ENCODE results near the gene VRK1.

Gene VRK1

GRCh38 chr14:96903444-96904023 is 106.4 kb downstream of the VRK1 start:
- no peak for DNase-seq (ENCODE audit: low spot score in 2 of 2)
- no peaks in the 10 kb centered on the region for H3K27me3 Mint-ChIP-seq
- ATAC-seq (replicated peaks; ENCODE audit: extremely low read depth, poor library complexity, severe bottlenecking) = no peak
- no peak overlapping the region for H3K4me3 Mint-ChIP-seq
- no peak overlapping the region for H3K27ac Mint-ChIP-seq (ENCODE audit: low read depth)
- H3K9me3 Mint-ChIP-seq = peaks cover 5% of the 10 kb centered on the region
- H3K4me1 Mint-ChIP-seq = no peaks in the 10 kb centered on the region
- H3K36me3 Mint-ChIP-seq (ENCODE audit: insufficient read depth) = no peaks in the 10 kb centered on the region

- H3K27ac Mint-ChIP-seq (ENCODE audit: low read depth) = no peak overlapping the region
- H3K36me3 Mint-ChIP-seq (ENCODE audit: insufficient read depth) = no peaks in the 10 kb centered on the region
- H3K9me3 Mint-ChIP-seq = peaks cover 6% of the 10 kb centered on the region
- DNase-seq (ENCODE audit: low spot score in 2 of 2) = no peak
- H3K27me3 Mint-ChIP-seq = no peaks in the 10 kb centered on the region
- H3K4me3 Mint-ChIP-seq = no peak overlapping the region
- no peaks in the 10 kb centered on the region for H3K4me1 Mint-ChIP-seq
- ATAC-seq (replicated peaks; ENCODE audit: extremely low read depth, poor library complexity, severe bottlenecking) = no peak
Observed at GRCh38 chr14:96904201-96904600, 107.0 kb downstream of the VRK1 start.

- H3K27me3 Mint-ChIP-seq = no peaks in the 10 kb centered on the region
- H3K9me3 Mint-ChIP-seq = peaks cover 15% of the 10 kb centered on the region
- no peak overlapping the region for H3K4me3 Mint-ChIP-seq
- H3K27ac Mint-ChIP-seq (ENCODE audit: low read depth) = no peak overlapping the region
- H3K36me3 Mint-ChIP-seq (ENCODE audit: insufficient read depth) = no peaks in the 10 kb centered on the region
- DNase-seq (ENCODE audit: low spot score in 2 of 2) = no peak
- ATAC-seq (replicated peaks; ENCODE audit: extremely low read depth, poor library complexity, severe bottlenecking) = no peak
- H3K4me1 Mint-ChIP-seq = no peaks in the 10 kb centered on the region
Observed at GRCh38 chr14:96905065-96905464, 107.9 kb downstream of the VRK1 start.

GRCh38 chr14:96905825-96906224 is 108.6 kb downstream of the VRK1 start:
- no peak for ATAC-seq (replicated peaks; ENCODE audit: extremely low read depth, poor library complexity, severe bottlenecking)
- Mint-ChIP-seq H3K9me3 (peaks cover 16% of the 10 kb centered on the region), H3K27ac (ENCODE audit: low read depth) (no peak overlapping the region), H3K36me3 (ENCODE audit: insufficient read depth) (no peaks in the 10 kb centered on the region), H3K4me3 (no peak overlapping the region), H3K27me3 (no peaks in the 10 kb centered on the region), H3K4me1 (no peaks in the 10 kb centered on the region)
- no peak for DNase-seq (ENCODE audit: low spot score in 2 of 2)

GRCh38 chr14:96906434-96906833 is 109.3 kb downstream of the VRK1 start:
- DNase-seq (ENCODE audit: low spot score in 2 of 2) (no peak), ATAC-seq (replicated peaks; ENCODE audit: extremely low read depth, poor library complexity, severe bottlenecking) (no peak)
- no peaks in the 10 kb centered on the region for H3K27me3 Mint-ChIP-seq

GRCh38 chr14:96909841-96910364 is 112.7 kb downstream of the VRK1 start:
- no peak for ATAC-seq (replicated peaks; ENCODE audit: extremely low read depth, poor library complexity, severe bottlenecking)
- Mint-ChIP-seq H3K36me3 (ENCODE audit: insufficient read depth) (no peaks in the 10 kb centered on the region), H3K27ac (ENCODE audit: low read depth) (no peak overlapping the region), H3K9me3 (peaks cover 16% of the 10 kb centered on the region), H3K4me3 (no peak overlapping the region), H3K27me3 (no peaks in the 10 kb centered on the region), H3K4me1 (no peaks in the 10 kb centered on the region)
- no peak for DNase-seq (ENCODE audit: low spot score in 2 of 2)

More at GRCh38 chr14:96906434-96906833, 109.3 kb downstream of the VRK1 start:
- Mint-ChIP-seq H3K27ac (ENCODE audit: low read depth) (no peak overlapping the region), H3K9me3 (peaks cover 16% of the 10 kb centered on the region), H3K36me3 (ENCODE audit: insufficient read depth) (no peaks in the 10 kb centered on the region), H3K4me3 (no peak overlapping the region), H3K4me1 (no peaks in the 10 kb centered on the region)

- no peak for ATAC-seq (replicated peaks; ENCODE audit: extremely low read depth, poor library complexity, severe bottlenecking)
- peaks cover 4% of the 10 kb centered on the region for H3K4me1 Mint-ChIP-seq
- H3K27me3 Mint-ChIP-seq = no peaks in the 10 kb centered on the region
Observed at GRCh38 chr14:96911499-96912149, 114.4 kb downstream of the VRK1 start.

GRCh38 chr14:96914571-96915128 is 117.5 kb downstream of the VRK1 start:
- peaks cover 4% of the 10 kb centered on the region for H3K4me1 Mint-ChIP-seq
- H3K36me3 Mint-ChIP-seq (ENCODE audit: insufficient read depth) = no peaks in the 10 kb centered on the region
- H3K27me3 Mint-ChIP-seq = no peaks in the 10 kb centered on the region
- no peak for DNase-seq (ENCODE audit: low spot score in 2 of 2)
- no peak overlapping the region for H3K4me3 Mint-ChIP-seq
- no peak for ATAC-seq (replicated peaks; ENCODE audit: extremely low read depth, poor library complexity, severe bottlenecking)
- H3K27ac Mint-ChIP-seq (ENCODE audit: low read depth) = no peak overlapping the region
- peaks cover 5% of the 10 kb centered on the region for H3K9me3 Mint-ChIP-seq

More at GRCh38 chr14:96911499-96912149, 114.4 kb downstream of the VRK1 start:
- H3K9me3 Mint-ChIP-seq = peaks cover 16% of the 10 kb centered on the region
- H3K27ac Mint-ChIP-seq (ENCODE audit: low read depth) = no peak overlapping the region
- no peak overlapping the region for H3K4me3 Mint-ChIP-seq
- H3K36me3 Mint-ChIP-seq (ENCODE audit: insufficient read depth) = no peaks in the 10 kb centered on the region
- no peak for DNase-seq (ENCODE audit: low spot score in 2 of 2)

- H3K27ac Mint-ChIP-seq (ENCODE audit: low read depth) = no peak overlapping the region
- no peaks in the 10 kb centered on the region for H3K36me3 Mint-ChIP-seq (ENCODE audit: insufficient read depth)
- no peak overlapping the region for H3K4me3 Mint-ChIP-seq
- no peaks in the 10 kb centered on the region for H3K9me3 Mint-ChIP-seq
- peaks cover 4% of the 10 kb centered on the region for H3K4me1 Mint-ChIP-seq
- no peaks in the 10 kb centered on the region for H3K27me3 Mint-ChIP-seq
- no peak for DNase-seq (ENCODE audit: low spot score in 2 of 2)
- ATAC-seq (replicated peaks; ENCODE audit: extremely low read depth, poor library complexity, severe bottlenecking) = no peak
Observed at GRCh38 chr14:96915478-96915877, 118.3 kb downstream of the VRK1 start.

- H3K4me3 Mint-ChIP-seq = no peak overlapping the region
- peaks cover 4% of the 10 kb centered on the region for H3K4me1 Mint-ChIP-seq
- no peaks in the 10 kb centered on the region for H3K36me3 Mint-ChIP-seq (ENCODE audit: insufficient read depth)
- no peaks in the 10 kb centered on the region for H3K27me3 Mint-ChIP-seq
- no peaks in the 10 kb centered on the region for H3K9me3 Mint-ChIP-seq
- ATAC-seq (replicated peaks; ENCODE audit: extremely low read depth, poor library complexity, severe bottlenecking) = no peak
- no peak for DNase-seq (ENCODE audit: low spot score in 2 of 2)
- no peak overlapping the region for H3K27ac Mint-ChIP-seq (ENCODE audit: low read depth)
Observed at GRCh38 chr14:96916751-96917150, 119.6 kb downstream of the VRK1 start.

GRCh38 chr14:96917442-96917963 is 120.3 kb downstream of the VRK1 start:
- ATAC-seq (replicated peaks; ENCODE audit: extremely low read depth, poor library complexity, severe bottlenecking) (no peak), DNase-seq (ENCODE audit: low spot score in 2 of 2) (no peak)
- Mint-ChIP-seq H3K4me1 (peaks cover 4% of the 10 kb centered on the region), H3K27me3 (no peaks in the 10 kb centered on the region), H3K27ac (ENCODE audit: low read depth) (no peak overlapping the region), H3K9me3 (no peaks in the 10 kb centered on the region), H3K36me3 (ENCODE audit: insufficient read depth) (no peaks in the 10 kb centered on the region), H3K4me3 (no peak overlapping the region)

- ATAC-seq (replicated peaks; ENCODE audit: extremely low read depth, poor library complexity, severe bottlenecking) (no peak), DNase-seq (ENCODE audit: low spot score in 2 of 2) (no peak)
- Mint-ChIP-seq H3K27ac (ENCODE audit: low read depth) (no peak overlapping the region), H3K4me3 (no peak overlapping the region), H3K4me1 (peaks cover 4% of the 10 kb centered on the region), H3K36me3 (ENCODE audit: insufficient read depth) (no peaks in the 10 kb centered on the region), H3K9me3 (no peaks in the 10 kb centered on the region), H3K27me3 (no peaks in the 10 kb centered on the region)
Observed at GRCh38 chr14:96920023-96920422, 122.8 kb downstream of the VRK1 start.

GRCh38 chr14:96920820-96921219 is 123.6 kb downstream of the VRK1 start:
- no peak for DNase-seq (ENCODE audit: low spot score in 2 of 2)
- no peaks in the 10 kb centered on the region for H3K4me1 Mint-ChIP-seq
- no peaks in the 10 kb centered on the region for H3K27me3 Mint-ChIP-seq
- H3K27ac Mint-ChIP-seq (ENCODE audit: low read depth) = no peak overlapping the region
- no peak overlapping the region for H3K4me3 Mint-ChIP-seq
- no peak for ATAC-seq (replicated peaks; ENCODE audit: extremely low read depth, poor library complexity, severe bottlenecking)
- no peaks in the 10 kb centered on the region for H3K9me3 Mint-ChIP-seq
- no peaks in the 10 kb centered on the region for H3K36me3 Mint-ChIP-seq (ENCODE audit: insufficient read depth)
